ENCODE results near the gene KIF18A. TPM values are rescaled to one million over a fixed set of nuclear protein-coding genes. Genes with fewer than 3 reads are reported as not detected.

KIF18A gene
- total and polyA plus RNA-seq, 9 of the 15 experiments (the other 6 are each of a cell fraction or from before 2014, with no cell fraction given), result 15.1 to 36.1 (median 24.3) TPM

GRCh38 chr11:28117712-28118111 is 9.8 kb upstream of the KIF18A start:
- in situ Hi-C loops (cut with MboI) (no loop called here), intact Hi-C loops (cut with micrococcal nuclease) (no loop called here)
- Histone ChIP-seq H3K4me3 (no peak overlapping the region), H3K4me2 (ENCODE audit: insufficient read depth, low read length) (no peak overlapping the region), H3K27ac (ENCODE audit: extremely low read depth, low read depth, low read length) (no peak overlapping the region), H3K79me2 (ENCODE audit: control insufficient read depth, insufficient read depth, low read length) (peaks cover 50% of the 10 kb centered on the region), H3K9me3 (replicated peaks; ENCODE audit: control insufficient read depth, insufficient read depth, low read depth, low read length) (no peaks in the 10 kb centered on the region), H3K4me1 (replicated peaks in 1 of 2; ENCODE audit: control insufficient read depth in 2 of 2, insufficient read depth in 2 of 2, low read length in 2 of 2) (no peaks in the 10 kb centered on the region), H3K9ac (ENCODE audit: insufficient read depth in 1 of 2, low read depth in 2 of 2, low read length in 2 of 2) (no peak overlapping the region), H3K27me3 (ENCODE audit: control insufficient read depth in 2 of 2, insufficient read depth in 2 of 2, low read length in 2 of 2) (no peaks in the 10 kb centered on the region), H3K9me1 (ENCODE audit: control insufficient read depth, insufficient read depth, low read length) (no peaks in the 10 kb centered on the region), H3K36me3 (ENCODE audit: control insufficient read depth, insufficient read depth, low read length) (peaks cover 35% of the 10 kb centered on the region), H2AFZ (ENCODE audit: low read depth, low read length) (no peak overlapping the region), H4K20me1 (replicated peaks; ENCODE audit: control insufficient read depth, insufficient read depth, low read length) (no peaks in the 10 kb centered on the region)
- ATAC-seq (no peak), FAIRE-seq (no peak), DNase-seq (ENCODE audit: extremely low read depth in 1 of 4, low spot score in 3 of 4) (no peak)
- POLR2A ChIA-PET, result interaction anchor here (0.7 kb wide), 1 partner anchor 10 kb away, joined by 3 read pairs; no protein-coding TSS in a partner anchor
- BruUV-seq (replicated peaks), result no TSS peak
- 0 out of 2 replicates have a peak, but pooled peaks have one; percentile 14 for TF ChIP-seq FOSL1 (tag; conservative IDR thresholded peaks at IDR 0.05)
- TF ChIP-seq RBM17 (IDR thresholded peaks at IDR 0.05; ENCODE audit: borderline replicate concordance, low read depth, low read length), result no peak
- TF ChIP-seq SUPT5H (IDR thresholded peaks at IDR 0.05), result no peak
- peak; percentile 77 for TF ChIP-seq ATF3 (IDR thresholded peaks at IDR 0.05)
- TF ChIP-seq ATF3 (CRISPR knock-in tag; conservative IDR thresholded peaks at IDR 0.05), result no peak
- TF ChIP-seq TARDBP (IDR thresholded peaks at IDR 0.05), result no peak
- 92% methylated on average over 4 of the region's 4 CpGs for WGBS (ENCODE audit: insufficient coverage, low coverage, missing lambda C conversion rate)
- CTCF ChIA-PET (ENCODE audit: low intra/inter-chr PET ratio), result no interaction called here

GRCh38 chr11:28114731-28115130 is 6.8 kb upstream of the KIF18A start:
- 100% methylated on average over 1 of the region's 1 CpG for WGBS (ENCODE audit: insufficient coverage, low coverage, missing lambda C conversion rate)
- ChIA-PET POLR2A (no interaction called here), CTCF (ENCODE audit: low intra/inter-chr PET ratio) (interaction anchor here (0.5 to 0.6 kb wide), 2 partner anchors 14 to 903 kb away, joined by 3 read pairs; no protein-coding TSS in a partner anchor)
- Histone ChIP-seq H2AFZ (ENCODE audit: low read depth, low read length) (no peak overlapping the region), H3K4me3 (no peak overlapping the region), H3K9ac (ENCODE audit: insufficient read depth in 1 of 2, low read depth in 2 of 2, low read length in 2 of 2) (no peak overlapping the region), H4K20me1 (replicated peaks; ENCODE audit: control insufficient read depth, insufficient read depth, low read length) (no peaks in the 10 kb centered on the region), H3K79me2 (ENCODE audit: control insufficient read depth, insufficient read depth, low read length) (peaks cover 67% of the 10 kb centered on the region), H3K27ac (ENCODE audit: extremely low read depth, low read depth, low read length) (no peak overlapping the region), H3K36me3 (ENCODE audit: control insufficient read depth, insufficient read depth, low read length) (peaks cover 41% of the 10 kb centered on the region), H3K4me2 (ENCODE audit: insufficient read depth, low read length) (no peak overlapping the region), H3K27me3 (ENCODE audit: control insufficient read depth in 2 of 2, insufficient read depth in 2 of 2, low read length in 2 of 2) (no peaks in the 10 kb centered on the region), H3K9me3 (replicated peaks; ENCODE audit: control insufficient read depth, insufficient read depth, low read depth, low read length) (no peaks in the 10 kb centered on the region), H3K9me1 (ENCODE audit: control insufficient read depth, insufficient read depth, low read length) (no peaks in the 10 kb centered on the region), H3K4me1 (replicated peaks in 1 of 2; ENCODE audit: control insufficient read depth in 2 of 2, insufficient read depth in 2 of 2, low read length in 2 of 2) (no peaks in the 10 kb centered on the region; a peak in 1 of 5 replicates)
- no TSS peak for BruUV-seq (replicated peaks)
- TF ChIP-seq ZNF175 (CRISPR knock-in tag; IDR thresholded peaks at IDR 0.05; ENCODE audit: low read depth) (no peak), EWSR1 (IDR thresholded peaks at IDR 0.05; ENCODE audit: borderline replicate concordance, low read depth, partially characterized antibody) (no peak), ZNF511 (CRISPR knock-in tag; IDR thresholded peaks at IDR 0.05) (no peak)
- TF ChIP-seq, protein P1, sequence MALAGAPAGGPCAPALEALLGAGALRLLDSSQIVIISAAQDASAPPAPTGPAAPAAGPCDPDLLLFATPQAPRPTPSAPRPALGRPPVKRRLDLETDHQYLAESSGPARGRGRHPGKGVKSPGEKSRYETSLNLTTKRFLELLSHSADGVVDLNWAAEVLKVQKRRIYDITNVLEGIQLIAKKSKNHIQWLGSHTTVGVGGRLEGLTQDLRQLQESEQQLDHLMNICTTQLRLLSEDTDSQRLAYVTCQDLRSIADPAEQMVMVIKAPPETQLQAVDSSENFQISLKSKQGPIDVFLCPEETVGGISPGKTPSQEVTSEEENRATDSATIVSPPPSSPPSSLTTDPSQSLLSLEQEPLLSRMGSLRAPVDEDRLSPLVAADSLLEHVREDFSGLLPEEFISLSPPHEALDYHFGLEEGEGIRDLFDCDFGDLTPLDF (CRISPR knock-in tag; IDR thresholded peaks at IDR 0.05), result no peak
- ATAC-seq (no peak), FAIRE-seq (no peak), DNase-seq (ENCODE audit: extremely low read depth in 1 of 4, low spot score in 3 of 4) (no peak)
- in situ Hi-C loops (cut with MboI) (no loop called here), intact Hi-C loops (cut with micrococcal nuclease) (no loop called here)

Measured in K562 (cell line).